IPS-18a (cell line): ENCODE measurements around the gene LRRC8E.
"Not testable (repeated sequence)": the region's sequence is repeated elsewhere in the genome, so short reads cannot be mapped to it uniquely, and the experiment has no call there.

Experiments used
- H3K27ac ChIP-seq: one replicate; pipeline ENCODE4 v1.5.1; 2013; ENCODE audit warnings: low read length
- H3K27me3 ChIP-seq: one replicate; pipeline ENCODE4 v1.6.1; 2013; ENCODE audit warnings: mild to moderate bottlenecking, low read length; ENCODE audit not compliant: control insufficient read depth, insufficient read depth
- H3K36me3 ChIP-seq: one replicate; pipeline ENCODE4 v1.6.1; 2013; ENCODE audit warnings: low read depth, low read length; ENCODE audit not compliant: control insufficient read depth
- H3K4me1 ChIP-seq: one replicate; pipeline ENCODE4 v1.6.1; 2013; ENCODE audit warnings: low read depth, low read length; ENCODE audit not compliant: control insufficient read depth
- H3K4me3 ChIP-seq: one replicate; pipeline ENCODE4 v1.5.1; 2013; ENCODE audit warnings: low read length
- H3K9ac ChIP-seq: one replicate; pipeline ENCODE4 v1.6.1; 2013; ENCODE audit warnings: mild to moderate bottlenecking, low read length, moderate library complexity
- H3K9me3 ChIP-seq: one replicate; pipeline ENCODE4 v1.6.1; 2013; ENCODE audit warnings: low read depth, low read length; ENCODE audit not compliant: control insufficient read depth

LRRC8E gene

GRCh38 chr19:7883796-7884570, 4.3 kb upstream of the LRRC8E start:
- no peaks in the 10 kb centered on the region for H3K9me3 ChIP-seq
- H3K27ac ChIP-seq: no peak overlapping the region
- H3K27me3 ChIP-seq: peaks cover 12% of the 10 kb centered on the region
- no peaks in the 10 kb centered on the region for H3K36me3 ChIP-seq
- H3K4me1 ChIP-seq: no peaks in the 10 kb centered on the region
- no peak overlapping the region for H3K9ac ChIP-seq
- H3K4me3 ChIP-seq: no peak overlapping the region

GRCh38 chr19:7885818-7886217, 2.5 kb upstream of the LRRC8E start:
- no peak overlapping the region for H3K27ac ChIP-seq
- H3K9ac ChIP-seq: no peak overlapping the region
- no peaks in the 10 kb centered on the region for H3K36me3 ChIP-seq
- no peaks in the 10 kb centered on the region for H3K4me1 ChIP-seq
- no peak overlapping the region for H3K4me3 ChIP-seq
- H3K27me3 ChIP-seq: peaks cover 14% of the 10 kb centered on the region
- H3K9me3 ChIP-seq: no peaks in the 10 kb centered on the region

- no peak overlapping the region for H3K9ac ChIP-seq
These were observed 734 bp upstream of the LRRC8E start for GRCh38 chr19:7887408-7888144.

GRCh38 chr19:7888826-7889217, 512 bp downstream of the LRRC8E start:
- no peaks in the 10 kb centered on the region for H3K36me3 ChIP-seq
- no peak overlapping the region for H3K9ac ChIP-seq
- H3K4me3 ChIP-seq: peak overlapping the region; percentile 56
- H3K9me3 ChIP-seq: no peaks in the 10 kb centered on the region
- no peaks in the 10 kb centered on the region for H3K4me1 ChIP-seq
- peaks cover 14% of the 10 kb centered on the region for H3K27me3 ChIP-seq
- H3K27ac ChIP-seq: no peak overlapping the region

More at GRCh38 chr19:7887408-7888144, 734 bp upstream of the LRRC8E start:
- no peak overlapping the region for H3K27ac ChIP-seq
- H3K4me1 ChIP-seq: no peaks in the 10 kb centered on the region
- H3K27me3 ChIP-seq: peaks cover 14% of the 10 kb centered on the region
- no peaks in the 10 kb centered on the region for H3K9me3 ChIP-seq
- peak overlapping the region; percentile 56 for H3K4me3 ChIP-seq
- H3K36me3 ChIP-seq: no peaks in the 10 kb centered on the region

- not testable (repeated sequence) for H3K36me3 ChIP-seq, H3K9ac ChIP-seq, H3K27me3 ChIP-seq, H3K9me3 ChIP-seq, H3K4me3 ChIP-seq, H3K4me1 ChIP-seq, H3K27ac ChIP-seq
These were observed 5.2 kb downstream of the LRRC8E start for GRCh38 chr19:7893362-7894101.

GRCh38 chr19:7894612-7895309, 6.5 kb downstream of the LRRC8E start:
- Histone ChIP-seq H3K9me3 (no peaks in the 10 kb centered on the region), H3K36me3 (no peaks in the 10 kb centered on the region), H3K4me1 (no peaks in the 10 kb centered on the region), H3K9ac (no peak overlapping the region), H3K27me3 (no peaks in the 10 kb centered on the region), H3K27ac (no peak overlapping the region), H3K4me3 (no peak overlapping the region)

- Histone ChIP-seq H3K4me1 (no peaks in the 10 kb centered on the region), H3K4me3 (no peak overlapping the region), H3K27me3 (no peaks in the 10 kb centered on the region), H3K27ac (no peak overlapping the region), H3K9me3 (no peaks in the 10 kb centered on the region), H3K36me3 (no peaks in the 10 kb centered on the region), H3K9ac (no peak overlapping the region)
These were observed 7.3 kb downstream of the LRRC8E start for GRCh38 chr19:7895565-7895964.

GRCh38 chr19:7897292-7897691, 9.0 kb downstream of the LRRC8E start:
- Histone ChIP-seq H3K36me3 (no peaks in the 10 kb centered on the region), H3K9ac (no peak overlapping the region), H3K9me3 (no peaks in the 10 kb centered on the region), H3K4me3 (no peak overlapping the region), H3K27ac (no peak overlapping the region), H3K4me1 (no peaks in the 10 kb centered on the region), H3K27me3 (no peaks in the 10 kb centered on the region)

GRCh38 chr19:7898967-7899366, 10.7 kb downstream of the LRRC8E start:
- H3K4me3 ChIP-seq: no peak overlapping the region
- peaks cover 8% of the 10 kb centered on the region for H3K4me1 ChIP-seq
- H3K9me3 ChIP-seq: no peaks in the 10 kb centered on the region
- H3K27me3 ChIP-seq: no peaks in the 10 kb centered on the region
- H3K9ac ChIP-seq: no peak overlapping the region
- H3K36me3 ChIP-seq: no peaks in the 10 kb centered on the region
- no peak overlapping the region for H3K27ac ChIP-seq

- Histone ChIP-seq H3K9me3 (no peaks in the 10 kb centered on the region), H3K36me3 (no peaks in the 10 kb centered on the region), H3K27ac (no peak overlapping the region), H3K4me3 (no peak overlapping the region), H3K4me1 (peaks cover 12% of the 10 kb centered on the region), H3K9ac (no peak overlapping the region), H3K27me3 (no peaks in the 10 kb centered on the region)
These were observed 11.6 kb downstream of the LRRC8E start for GRCh38 chr19:7899751-7900378.

- Histone ChIP-seq H3K36me3 (no peaks in the 10 kb centered on the region), H3K9ac (no peak overlapping the region), H3K4me1 (peaks cover 13% of the 10 kb centered on the region), H3K9me3 (no peaks in the 10 kb centered on the region), H3K27ac (no peak overlapping the region), H3K27me3 (no peaks in the 10 kb centered on the region), H3K4me3 (no peak overlapping the region)
These were observed 12.1 kb downstream of the LRRC8E start for GRCh38 chr19:7900401-7900870.
